IMR-90 (cell line): ENCODE measurements around the gene PROCA1. TPM values are rescaled to one million over a fixed set of nuclear protein-coding genes. Genes with fewer than 3 reads are reported as not detected.

ENCODE experiments used
- ATAC-seq: fragments of 200-7000 bp; cut with Tn5 transposase; 2 replicates; pipeline ENCODE4 v1.9.1; 2020; ENCODE audit warnings: low read depth, mild to moderate bottlenecking, moderate library complexity
- BruUV-seq: library from RNA; stranded (reverse); fragments of 400-500 nt; replicated peaks from 2 replicates; lab custom pipeline; 2021; lab: Mats Ljungman, UMichigan
- CTCF ChIA-PET: fragments of 300-600 bp; formaldehyde crosslinking; extraction: SDS; loops from one replicate; lab custom pipeline; 2021; ENCODE audit warnings: antibody characterized with exemption; lab: Yijun Ruan, JAX
- POLR2A ChIA-PET: fragments of 300-600 bp; sonication (Branson Sonifier 250); formaldehyde crosslinking; loops from one replicate; lab custom pipeline; 2022; ENCODE audit warnings: antibody characterized with exemption; ENCODE audit not compliant: unreplicated experiment; lab: Charles Lee
- DNase-seq: peaks from one replicate; pipeline ENCODE4 v3.0.0; 2013
- H2AFZ ChIP-seq: replicated peaks from 2 replicates; pipeline ENCODE3; 2013; ENCODE audit warnings: low read length, mild to moderate bottlenecking; ENCODE audit not compliant: poor library complexity
- H2AK5ac ChIP-seq: 2 replicates; pipeline ENCODE4 v1.6.1; 2013; ENCODE audit warnings: low read depth, low read length, inconsistent platforms
- H2AK9ac ChIP-seq: replicated peaks from 2 replicates; pipeline ENCODE3; 2013; ENCODE audit warnings: mild to moderate bottlenecking, low read depth, low read length, moderate library complexity; ENCODE audit not compliant: poor library complexity
- H2BK120ac ChIP-seq: 2 replicates; pipeline ENCODE4 v1.6.1; 2013; ENCODE audit warnings: low read depth, low read length, inconsistent platforms
- H2BK15ac ChIP-seq: 3 replicates; pipeline ENCODE4 v1.6.1; 2013; ENCODE audit warnings: low read depth, low read length, inconsistent platforms
- H2BK20ac ChIP-seq: 2 replicates; pipeline ENCODE4 v1.6.1; 2013; ENCODE audit warnings: low read depth, mild to moderate bottlenecking, inconsistent platforms, low read length, moderate library complexity
- H2BK5ac ChIP-seq: 2 replicates; pipeline ENCODE4 v1.6.1; 2013; ENCODE audit warnings: mild to moderate bottlenecking, low read depth, low read length, inconsistent platforms; ENCODE audit not compliant: poor library complexity, severe bottlenecking
- H3K14ac ChIP-seq: replicated peaks from 2 replicates; pipeline ENCODE4 v1.6.1; 2013; ENCODE audit warnings: low read depth, low read length, inconsistent platforms
- H3K18ac ChIP-seq: 2 replicates; pipeline ENCODE4 v1.6.1; 2013; ENCODE audit warnings: low read depth, low read length, control low read depth
- H3K23ac ChIP-seq: 2 replicates; pipeline ENCODE4 v1.6.1; 2013; ENCODE audit warnings: low read depth, low read length, inconsistent platforms
- H3K27ac ChIP-seq: 2 replicates; pipeline ENCODE4 v1.5.1; 2013; ENCODE audit warnings: mild to moderate bottlenecking, control low read depth, low read length; ENCODE audit not compliant: insufficient read depth
- H3K27me3 ChIP-seq: 2 replicates; pipeline ENCODE4 v1.6.1; 2013; ENCODE audit warnings: low read length; ENCODE audit not compliant: control insufficient read depth, insufficient read depth
- H3K36me3 ChIP-seq: 2 replicates; pipeline ENCODE4 v1.6.1; 2013; ENCODE audit warnings: low read length, mixed read lengths; ENCODE audit not compliant: control insufficient read depth, insufficient read depth
- H3K4ac ChIP-seq: 2 replicates; pipeline ENCODE4 v1.6.1; 2013; ENCODE audit warnings: low read depth, low read length, inconsistent platforms
- H3K4me1 ChIP-seq: 2 replicates; pipeline ENCODE4 v1.6.1; 2013; ENCODE audit warnings: low read length, mixed read lengths; ENCODE audit not compliant: control insufficient read depth, insufficient read depth
- H3K4me2 ChIP-seq: 2 replicates; pipeline ENCODE4 v1.6.1; 2013; ENCODE audit warnings: low read depth, mild to moderate bottlenecking, control low read depth, low read length, moderate library complexity
- H3K4me3 ChIP-seq: 2 replicates; pipeline ENCODE4 v1.5.1; 2013; ENCODE audit warnings: low read depth, mild to moderate bottlenecking, control low read depth, low read length, moderate library complexity; ENCODE audit not compliant: insufficient read depth
- H3K56ac ChIP-seq: 2 replicates; pipeline ENCODE4 v1.6.1; 2013; ENCODE audit warnings: low read length, inconsistent platforms; ENCODE audit not compliant: insufficient read depth; ENCODE audit errors: extremely low read depth
- H3K79me1 ChIP-seq, 2 experiments: 2 replicates each; pipeline ENCODE4 v1.6.1; 2013; ENCODE audit warnings: low read length in 2 of 2, inconsistent platforms in 1 of 2, low read depth in 1 of 2
- H3K9ac ChIP-seq: 2 replicates; pipeline ENCODE4 v1.6.1; 2013; ENCODE audit warnings: low read depth, low read length, control low read depth
- H3K9me1 ChIP-seq: 2 replicates; pipeline ENCODE4 v1.6.1; 2013; ENCODE audit warnings: low read length, inconsistent platforms; ENCODE audit not compliant: insufficient read depth
- H3K9me3 ChIP-seq: 2 replicates; pipeline ENCODE4 v1.6.1; 2013; ENCODE audit warnings: low read length; ENCODE audit not compliant: control insufficient read depth, insufficient read depth
- H4K20me1 ChIP-seq: 2 replicates; pipeline ENCODE4 v1.6.1; 2013; ENCODE audit warnings: low read length, inconsistent platforms; ENCODE audit not compliant: insufficient read depth
- H4K5ac ChIP-seq: 2 replicates; pipeline ENCODE4 v1.6.1; 2013; ENCODE audit warnings: mild to moderate bottlenecking, low read depth, low read length, control low read depth
- H4K8ac ChIP-seq, 2 experiments: 2 replicates each; pipeline ENCODE4 v1.6.1; 2013; ENCODE audit warnings: low read depth in 2 of 2, low read length in 2 of 2, control low read depth in 1 of 2, inconsistent platforms in 1 of 2
- H4K91ac ChIP-seq: 2 replicates; pipeline ENCODE4 v1.6.1; 2013; ENCODE audit warnings: low read depth, low read length, inconsistent platforms; ENCODE audit not compliant: insufficient read depth
- MAFK ChIP-seq: IDR thresholded peaks from 2 replicates; pipeline ENCODE4 v1.6.1; 2012; ENCODE audit warnings: low read depth, low read length, improper control_type of control experiment
- POLR2A ChIP-seq: IDR thresholded peaks from 2 replicates; pipeline ENCODE4 v1.6.1; 2012; ENCODE audit warnings: mild to moderate bottlenecking, low read depth, low read length
- WGBS, 2 experiments: methylation state at CpG; one replicate each; pipeline versions ENCODE4 v1.1.5 to v1.1.7; 2013; ENCODE audit warnings: missing lambda C conversion rate in 2 of 2; ENCODE audit not compliant: insufficient read length in 1 of 2; ENCODE audit errors: extremely low coverage in 2 of 2; 5-methylcytosine and 5-hydroxymethylcytosine counted together
- dilution Hi-C: fragments of 300-500 bp; cut with HindIII; formaldehyde crosslinking; loops from one replicate; pipeline ENCODE4 v1.14.3; 2018; ENCODE audit warnings: low sequenced_read_pairs; ENCODE audit not compliant: unreplicated experiment
- in situ Hi-C: fragments of 300-500 bp; cut with MboI; formaldehyde crosslinking; loops from 3 replicates; pipeline ENCODE4 v1.14.3; 2019; ENCODE audit warnings: low sequenced_read_pairs, inconsistent platforms, mixed read lengths
- intact Hi-C: fragments of 100-400 bp; cut with micrococcal nuclease; formaldehyde crosslinking; loops from 2 replicates; pipeline ENCODE4 v1.10.0; 2022
- polyA plus RNA-seq, 3 experiments: library from polyadenylated mRNA; depleted of rRNA; stranded (reverse); fragments of >200 nt; gene quantifications; 2 replicates each; pipeline ENCODE4 v1.2.3, GENCODE V29; 2012; ENCODE audit warnings: low replicate concordance in 1 of 3
- total RNA-seq: library from RNA; depleted of rRNA; stranded (reverse); fragments of >200 nt; gene quantifications from 2 replicates; pipeline ENCODE4 v1.2.3, GENCODE V29; 2012

PROCA1 gene
- total and polyA plus RNA-seq, 2 of the 4 experiments (the other 2 are of a cell fraction), result 0.36 to 1.7 TPM

DNA sequence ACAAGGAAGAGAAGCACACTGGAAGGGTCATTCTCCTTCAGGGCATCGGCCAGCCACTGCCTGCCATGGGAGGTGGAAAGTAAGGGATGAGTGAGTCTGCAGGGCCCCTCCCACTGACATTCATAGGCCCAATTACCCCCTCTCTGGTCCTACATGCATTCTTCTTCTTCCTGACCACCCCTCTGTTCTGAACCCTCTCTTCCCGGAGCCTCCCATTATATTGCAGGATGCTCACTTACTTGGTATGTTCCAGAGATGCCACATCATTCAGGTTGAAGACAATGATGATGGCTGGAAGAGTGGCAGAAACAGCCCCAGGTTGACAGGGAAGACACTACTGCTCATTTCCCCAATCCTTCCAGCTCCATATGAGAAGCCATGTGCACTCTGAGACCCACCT is 3.5 kb upstream of the PROCA1 start:
- Histone ChIP-seq H3K27ac (no peak overlapping the region), H3K4me3 (no peak overlapping the region), H3K79me1 (peaks cover 3 to 51% of the 10 kb centered on the region in 2 experiments; a peak in 2 of 4 replicates), H4K8ac (no peak overlapping the region), H3K9ac (no peak overlapping the region), H4K91ac (no peak overlapping the region), H3K18ac (no peak overlapping the region), H3K27me3 (no peaks in the 10 kb centered on the region), H2AFZ (no peak overlapping the region), H3K23ac (peak overlapping the region; percentile 90), H3K4me1 (peaks cover 19% of the 10 kb centered on the region), H2AK9ac (peak overlapping the region; percentile 32), H2AK5ac (no peak overlapping the region), H2BK20ac (no peak overlapping the region), H4K20me1 (peaks cover 26% of the 10 kb centered on the region; the same call in 1 of the 2 replicates), H2BK5ac (no peak overlapping the region), H3K9me1 (peaks cover 23% of the 10 kb centered on the region; the same call in 1 of the 2 replicates), H3K14ac (no peak overlapping the region), H3K4me2 (peak overlapping the region; percentile 97; the same call in 1 of the 2 replicates), H2BK120ac (no peak overlapping the region), H4K5ac (no peak overlapping the region), H3K36me3 (peaks cover 32% of the 10 kb centered on the region), H3K4ac (no peak overlapping the region), H2BK15ac (no peak overlapping the region), H3K56ac (no peak overlapping the region), H3K9me3 (no peaks in the 10 kb centered on the region)
- no peak for ATAC-seq
- intact Hi-C loops (no loop called here), in situ Hi-C loops (no loop called here), dilution Hi-C loops (no loop called here)
- ChIA-PET CTCF (interaction anchor here (0.6 kb wide), 1 partner anchor 65 kb away, joined by 7 read pairs; no protein-coding TSS in a partner anchor), POLR2A (no interaction called here)
- no peak for DNase-seq
- WGBS, 2 experiments, result no CpG with 5 or more reads among the region's 2 CpGs
- BruUV-seq, result no TSS peak
- TF ChIP-seq MAFK (no peak), POLR2A (no peak)
